ENCODE measurements around the gene ATP5MK.

DNA sequence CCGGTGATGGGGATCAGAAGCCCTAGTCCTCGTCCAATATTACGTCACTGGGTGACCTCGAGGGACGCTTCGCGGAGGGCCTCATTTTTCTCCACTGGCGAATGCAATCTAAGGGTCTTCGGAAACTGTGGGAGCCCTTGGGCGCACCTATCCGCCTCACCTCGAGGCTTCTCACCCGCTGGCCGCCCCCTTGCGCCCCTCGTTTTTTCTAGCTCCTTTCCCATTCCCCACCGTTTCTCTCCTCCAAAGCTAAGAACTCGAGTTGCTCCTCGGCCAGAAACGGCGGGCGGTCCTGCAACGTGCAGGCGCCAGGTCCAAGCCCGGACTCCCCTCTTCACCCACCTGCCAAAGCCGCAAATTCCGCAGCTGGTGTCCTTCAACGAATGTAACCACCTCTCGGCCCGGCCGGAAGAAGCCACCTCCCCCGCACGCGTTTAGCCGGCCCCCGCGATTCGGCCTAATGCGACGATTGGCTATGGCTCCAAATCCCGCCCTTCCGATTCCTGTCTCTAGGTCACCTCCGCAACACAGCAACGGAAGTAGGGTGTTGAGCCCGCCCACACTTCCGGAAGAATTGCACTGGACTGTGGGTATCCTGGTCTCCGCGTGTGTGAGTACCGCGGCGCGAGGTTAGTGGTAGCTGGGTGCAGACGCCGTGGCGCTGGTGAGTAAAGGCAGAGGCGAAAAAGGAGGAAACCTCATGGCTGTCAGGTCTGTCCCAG, at the start of gene ATP5MK, which contains the start of gene PDCD11:
- TF ChIP-seq CEBPB (IDR thresholded peaks at IDR 0.05): no peak
- peak; percentile 99 for TF ChIP-seq MAX (IDR thresholded peaks at IDR 0.05)
- TF ChIP-seq EP300 (IDR thresholded peaks at IDR 0.05; ENCODE audit: borderline replicate concordance): no peak; the same call in 1 of the 2 replicates
- TF ChIP-seq YY1 (IDR thresholded peaks at IDR 0.05; ENCODE audit: low read depth): 0 out of 2 replicates have a peak, but pooled peaks have one; percentile 58
- TF ChIP-seq, protein P1, sequence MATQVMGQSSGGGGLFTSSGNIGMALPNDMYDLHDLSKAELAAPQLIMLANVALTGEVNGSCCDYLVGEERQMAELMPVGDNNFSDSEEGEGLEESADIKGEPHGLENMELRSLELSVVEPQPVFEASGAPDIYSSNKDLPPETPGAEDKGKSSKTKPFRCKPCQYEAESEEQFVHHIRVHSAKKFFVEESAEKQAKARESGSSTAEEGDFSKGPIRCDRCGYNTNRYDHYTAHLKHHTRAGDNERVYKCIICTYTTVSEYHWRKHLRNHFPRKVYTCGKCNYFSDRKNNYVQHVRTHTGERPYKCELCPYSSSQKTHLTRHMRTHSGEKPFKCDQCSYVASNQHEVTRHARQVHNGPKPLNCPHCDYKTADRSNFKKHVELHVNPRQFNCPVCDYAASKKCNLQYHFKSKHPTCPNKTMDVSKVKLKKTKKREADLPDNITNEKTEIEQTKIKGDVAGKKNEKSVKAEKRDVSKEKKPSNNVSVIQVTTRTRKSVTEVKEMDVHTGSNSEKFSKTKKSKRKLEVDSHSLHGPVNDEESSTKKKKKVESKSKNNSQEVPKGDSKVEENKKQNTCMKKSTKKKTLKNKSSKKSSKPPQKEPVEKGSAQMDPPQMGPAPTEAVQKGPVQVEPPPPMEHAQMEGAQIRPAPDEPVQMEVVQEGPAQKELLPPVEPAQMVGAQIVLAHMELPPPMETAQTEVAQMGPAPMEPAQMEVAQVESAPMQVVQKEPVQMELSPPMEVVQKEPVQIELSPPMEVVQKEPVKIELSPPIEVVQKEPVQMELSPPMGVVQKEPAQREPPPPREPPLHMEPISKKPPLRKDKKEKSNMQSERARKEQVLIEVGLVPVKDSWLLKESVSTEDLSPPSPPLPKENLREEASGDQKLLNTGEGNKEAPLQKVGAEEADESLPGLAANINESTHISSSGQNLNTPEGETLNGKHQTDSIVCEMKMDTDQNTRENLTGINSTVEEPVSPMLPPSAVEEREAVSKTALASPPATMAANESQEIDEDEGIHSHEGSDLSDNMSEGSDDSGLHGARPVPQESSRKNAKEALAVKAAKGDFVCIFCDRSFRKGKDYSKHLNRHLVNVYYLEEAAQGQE (IDR thresholded peaks at IDR 0.05; ENCODE audit: low read depth): no peak
- 0 out of 2 replicates have a peak, but pooled peaks have one; percentile 28 for TF ChIP-seq ZBTB7A (IDR thresholded peaks at IDR 0.05; ENCODE audit: low read depth)
- no peak for TF ChIP-seq FOXM1 (IDR thresholded peaks at IDR 0.05; ENCODE audit: borderline replicate concordance, low read depth)
- TF ChIP-seq, protein P2, sequence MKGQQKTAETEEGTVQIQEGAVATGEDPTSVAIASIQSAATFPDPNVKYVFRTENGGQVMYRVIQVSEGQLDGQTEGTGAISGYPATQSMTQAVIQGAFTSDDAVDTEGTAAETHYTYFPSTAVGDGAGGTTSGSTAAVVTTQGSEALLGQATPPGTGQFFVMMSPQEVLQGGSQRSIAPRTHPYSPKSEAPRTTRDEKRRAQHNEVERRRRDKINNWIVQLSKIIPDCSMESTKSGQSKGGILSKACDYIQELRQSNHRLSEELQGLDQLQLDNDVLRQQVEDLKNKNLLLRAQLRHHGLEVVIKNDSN (IDR thresholded peaks at IDR 0.05): no peak
